Panc1 (cell line): ENCODE results near the gene SLC24A4.

Experiments used
- POLR2AphosphoS5 ChIP-seq: IDR thresholded peaks from 2 replicates; pipeline ENCODE4 v1.6.1; 2012; ENCODE audit warnings: mild to moderate bottlenecking, low read depth, low read length, moderate library complexity
- TF ChIP-seq, protein P1 (sequence below): fragments of 450-650 bp; IDR thresholded peaks from 2 replicates; pipeline ENCODE4 v1.5.1; 2017; ENCODE audit warnings: mild to moderate bottlenecking

GRCh38 chr14:92470811-92471210 lies 147.8 kb downstream of the SLC24A4 start:
- no peak for TF ChIP-seq POLR2AphosphoS5
- TF ChIP-seq, protein P1, sequence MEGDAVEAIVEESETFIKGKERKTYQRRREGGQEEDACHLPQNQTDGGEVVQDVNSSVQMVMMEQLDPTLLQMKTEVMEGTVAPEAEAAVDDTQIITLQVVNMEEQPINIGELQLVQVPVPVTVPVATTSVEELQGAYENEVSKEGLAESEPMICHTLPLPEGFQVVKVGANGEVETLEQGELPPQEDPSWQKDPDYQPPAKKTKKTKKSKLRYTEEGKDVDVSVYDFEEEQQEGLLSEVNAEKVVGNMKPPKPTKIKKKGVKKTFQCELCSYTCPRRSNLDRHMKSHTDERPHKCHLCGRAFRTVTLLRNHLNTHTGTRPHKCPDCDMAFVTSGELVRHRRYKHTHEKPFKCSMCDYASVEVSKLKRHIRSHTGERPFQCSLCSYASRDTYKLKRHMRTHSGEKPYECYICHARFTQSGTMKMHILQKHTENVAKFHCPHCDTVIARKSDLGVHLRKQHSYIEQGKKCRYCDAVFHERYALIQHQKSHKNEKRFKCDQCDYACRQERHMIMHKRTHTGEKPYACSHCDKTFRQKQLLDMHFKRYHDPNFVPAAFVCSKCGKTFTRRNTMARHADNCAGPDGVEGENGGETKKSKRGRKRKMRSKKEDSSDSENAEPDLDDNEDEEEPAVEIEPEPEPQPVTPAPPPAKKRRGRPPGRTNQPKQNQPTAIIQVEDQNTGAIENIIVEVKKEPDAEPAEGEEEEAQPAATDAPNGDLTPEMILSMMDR, result no peak
